GM21717 (cell line): Measurements from ENCODE around the gene HIPK1.
"Not testable (repeated sequence)": the region's sequence is repeated elsewhere in the genome, so short reads cannot be mapped to it uniquely, and the experiment has no call there.

Experiments
- ATAC-seq: cut with Tn5 transposase; IDR thresholded peaks from one replicate; pipeline ENCODE4 v1.9.1; 2021; ENCODE audit warnings: mild to moderate bottlenecking, moderate library complexity; ENCODE audit not compliant: unreplicated experiment

Gene HIPK1

GRCh38 chr1:113980110-113980509 lies 51.0 kb downstream of the HIPK1 start:
- ATAC-seq, result no peak

GRCh38 chr1:113981962-113982931 lies 53.1 kb downstream of the HIPK1 start:
- ATAC-seq, result no peak

GRCh38 chr1:113982949-113983348 lies 53.8 kb downstream of the HIPK1 start:
- ATAC-seq, result no peak

- ATAC-seq, result no peak
These were observed 54.3 kb downstream of the HIPK1 start for GRCh38 chr1:113983391-113983790.

- no peak for ATAC-seq
These were observed 54.7 kb downstream of the HIPK1 start for GRCh38 chr1:113983826-113984225.

- ATAC-seq, result no peak
These were observed 55.6 kb downstream of the HIPK1 start for GRCh38 chr1:113984710-113985109.

- ATAC-seq, result no peak
These were observed 57.7 kb downstream of the HIPK1 start for GRCh38 chr1:113986802-113987201.

GRCh38 chr1:113987259-113987658 lies 58.1 kb downstream of the HIPK1 start:
- no peak for ATAC-seq

- ATAC-seq, result no peak
These were observed 61.4 kb downstream of the HIPK1 start for GRCh38 chr1:113990530-113990929.

GRCh38 chr1:113990961-113991360 lies 61.8 kb downstream of the HIPK1 start:
- ATAC-seq, result no peak

GRCh38 chr1:113991467-113991997 lies 62.4 kb downstream of the HIPK1 start:
- ATAC-seq, result no peak

GRCh38 chr1:113993072-113993471 lies 63.9 kb downstream of the HIPK1 start:
- no peak for ATAC-seq

- ATAC-seq, result no peak
These were observed 64.6 kb downstream of the HIPK1 start for GRCh38 chr1:113993766-113994165.

- no peak for ATAC-seq
These were observed 66.3 kb downstream of the HIPK1 start for GRCh38 chr1:113995382-113995781.

- ATAC-seq, result no peak
These were observed 69.2 kb downstream of the HIPK1 start for GRCh38 chr1:113998361-113998760.

- ATAC-seq, result no peak
These were observed 70.1 kb downstream of the HIPK1 start for GRCh38 chr1:113999233-113999632.

GRCh38 chr1:113999799-114000198 lies 70.7 kb downstream of the HIPK1 start:
- no peak for ATAC-seq

GRCh38 chr1:114000406-114000805 lies 71.3 kb downstream of the HIPK1 start:
- ATAC-seq, result no peak

- no peak for ATAC-seq
These were observed 73.5 kb downstream of the HIPK1 start for GRCh38 chr1:114002492-114003239.

- no peak for ATAC-seq
These were observed 74.3 kb downstream of the HIPK1 start for GRCh38 chr1:114003431-114003830.

GRCh38 chr1:114006825-114007224 lies 77.7 kb downstream of the HIPK1 start:
- not testable (repeated sequence) for ATAC-seq
